ENCODE measurements around the gene RNF183.

GRCh38 chr9:113278840-113279239 is 24.3 kb downstream of the RNF183 start:
- no peak for TF ChIP-seq CTCF (IDR thresholded peaks at IDR 0.05)
- no peak for TF ChIP-seq POLR2A (IDR thresholded peaks at IDR 0.05)

All from stomach (tissue), 4 donors.